Endothelial cell of umbilical vein (primary cell): Measurements from ENCODE around the gene COQ9. TPM values are rescaled to one million over a fixed set of nuclear protein-coding genes. Genes with fewer than 3 reads are reported as not detected.

ENCODE experiments used
- BruUV-seq: library from RNA; stranded (reverse); fragments of 400-500 nt; replicated peaks from 2 replicates; lab custom pipeline; 2021; lab: Mats Ljungman, UMichigan
- CTCF ChIA-PET: fragments of 300-600, 350-600 bp; sonication (Branson Sonifier 250); formaldehyde crosslinking; loops from one replicate; lab custom pipeline; 2021; ENCODE audit warnings: antibody characterized with exemption, inconsistent platforms; lab: Charles Lee
- POLR2A ChIA-PET: fragments of 300-600, 350-600 bp; sonication (Branson Sonifier 250); formaldehyde crosslinking; loops from one replicate; lab custom pipeline; 2021; ENCODE audit warnings: antibody characterized with exemption, inconsistent platforms; lab: Charles Lee
- DNase-seq: peaks from one replicate; pipeline ENCODE4 v3.0.0-alpha.2; 2011; ENCODE audit warnings: low read depth, low spot score
- FAIRE-seq: peaks from 2 replicates; lab custom pipeline; 2011; peaks lifted over from hg19 to GRCh38; lab: Jason Lieb, UNC
- H2AFZ ChIP-seq: 2 replicates; pipeline ENCODE4 v1.6.0; 2012; ENCODE audit warnings: low read depth, low read length, control low read depth, inconsistent platforms
- H3K27ac ChIP-seq: 2 replicates; pipeline ENCODE4 v1.5.1; 2011; ENCODE audit warnings: low read depth, mild to moderate bottlenecking, control low read depth, low read length, moderate library complexity; ENCODE audit not compliant: insufficient read depth
- H3K27me3 ChIP-seq, 2 experiments: 2 replicates each; pipeline versions ENCODE4 v1.6.0 to v1.6.1; 2011; ENCODE audit warnings: low read length in 2 of 2, mixed read lengths in 1 of 2; ENCODE audit not compliant: control insufficient read depth in 2 of 2, insufficient read depth in 2 of 2
- H3K36me3 ChIP-seq, 2 experiments: 2 replicates in 1 of 2; 3 replicates in 1 of 2; pipeline ENCODE4 v1.5.1; 2011; ENCODE audit warnings: low read length in 2 of 2, mild to moderate bottlenecking in 1 of 2, moderate library complexity in 1 of 2; ENCODE audit not compliant: control insufficient read depth in 2 of 2, insufficient read depth in 2 of 2; ENCODE audit errors: extremely low read depth in 1 of 2
- H3K4me1 ChIP-seq: 3 replicates; pipeline ENCODE4 v1.5.1; 2011; ENCODE audit warnings: mild to moderate bottlenecking, low read length; ENCODE audit not compliant: control insufficient read depth, insufficient read depth; ENCODE audit errors: extremely low read depth
- H3K4me2 ChIP-seq: 2 replicates; pipeline ENCODE4 v1.6.1; 2011; ENCODE audit warnings: low read length, control low read depth, mixed read lengths; ENCODE audit not compliant: insufficient read depth
- H3K4me3 ChIP-seq, 3 experiments: fragments of 200-600 bp in 1 of 3; sonication (generic), shearing (Covaris generic) in 1 of 3; replicated peaks in 1 of 3; 2 replicates each; pipeline ENCODE4 v1.5.1; 2011 to 2016; ENCODE audit warnings: control low read depth in 3 of 3, low read length in 3 of 3, mild to moderate bottlenecking in 2 of 3, inconsistent platforms in 1 of 3, low read depth in 1 of 3, moderate library complexity in 1 of 3; ENCODE audit not compliant: insufficient read depth in 1 of 3
- H3K79me2 ChIP-seq: 2 replicates; pipeline ENCODE4 v1.6.0; 2012; ENCODE audit warnings: low read length, inconsistent platforms; ENCODE audit not compliant: control insufficient read depth, insufficient read depth
- H3K9ac ChIP-seq: replicated peaks from 2 replicates; pipeline ENCODE3; 2011; ENCODE audit warnings: low read length, control low read depth; ENCODE audit not compliant: insufficient read depth; ENCODE audit errors: extremely low read depth
- H3K9me1 ChIP-seq: replicated peaks from 3 replicates; pipeline ENCODE4 v1.6.0; 2011; ENCODE audit warnings: mild to moderate bottlenecking, low read length; ENCODE audit not compliant: control insufficient read depth, insufficient read depth; ENCODE audit errors: extremely low read depth
- H3K9me3 ChIP-seq: replicated peaks from 2 replicates; pipeline ENCODE4 v1.5.1; 2012; ENCODE audit warnings: low read length, inconsistent platforms; ENCODE audit not compliant: control insufficient read depth, insufficient read depth
- H4K20me1 ChIP-seq: replicated peaks from 2 replicates; pipeline ENCODE3; 2011; ENCODE audit warnings: mild to moderate bottlenecking, low read length; ENCODE audit not compliant: control insufficient read depth, insufficient read depth; ENCODE audit errors: extremely low read depth
- EZH2 ChIP-seq: IDR thresholded peaks from 2 replicates; pipeline ENCODE4 v1.6.1; 2012; ENCODE audit warnings: borderline replicate concordance, low read depth, mild to moderate bottlenecking, moderate library complexity, low read length, inconsistent platforms; ENCODE audit not compliant: severe bottlenecking
- FOS ChIP-seq: IDR thresholded peaks from 2 replicates; pipeline ENCODE4 v1.6.1; 2011; ENCODE audit warnings: mild to moderate bottlenecking, low read length, moderate library complexity, borderline replicate concordance; ENCODE audit not compliant: insufficient read depth
- GATA2 ChIP-seq: IDR thresholded peaks from 2 replicates; pipeline ENCODE4 v1.7.0; 2011; ENCODE audit warnings: low read depth, mild to moderate bottlenecking, moderate library complexity, mixed read lengths, low read length; ENCODE audit not compliant: insufficient read length, insufficient read depth
- JUN ChIP-seq: IDR thresholded peaks from 2 replicates; pipeline ENCODE4 v1.6.1; 2011; ENCODE audit warnings: borderline replicate concordance, low read depth; ENCODE audit not compliant: insufficient read length, insufficient read depth
- MYC ChIP-seq: IDR thresholded peaks from one replicate; pipeline ENCODE4 v1.6.1; 2011; ENCODE audit warnings: mild to moderate bottlenecking, low read depth, low read length
- POLR2A ChIP-seq: IDR thresholded peaks from 2 replicates; pipeline ENCODE4 v1.6.1; 2012; ENCODE audit warnings: low read depth, mild to moderate bottlenecking, control low read depth, low read length
- POLR2AphosphoS5 ChIP-seq: IDR thresholded peaks from 2 replicates; pipeline ENCODE4 v1.6.1; 2012; ENCODE audit warnings: low read depth, mild to moderate bottlenecking, control low read depth, low read length, moderate library complexity; ENCODE audit not compliant: insufficient read depth
- dilution Hi-C: fragments of 300-500 bp; cut with MboI; formaldehyde crosslinking; loops from one replicate; pipeline ENCODE4 v1.15.0; 2019; ENCODE audit warnings: low sequenced_read_pairs; ENCODE audit not compliant: extremely low pct_ligation_motif_present
- intact Hi-C: fragments of 100-400 bp; cut with micrococcal nuclease; formaldehyde crosslinking; loops from one replicate; pipeline ENCODE4 v1.10.0; 2022
- polyA plus RNA-seq, 4 experiments: library from polyadenylated mRNA; depleted of rRNA in 3 of 4; stranded (reverse) in 3 of 4; unstranded in 1 of 4; fragments of >200 nt; gene quantifications; 2 replicates each; pipeline versions ENCODE4 v1.2.1 to v1.2.3, GENCODE V29; 2011 to 2012; ENCODE audit warnings: missing spikeins in 1 of 4
- total RNA-seq: library from RNA; stranded (reverse); gene quantifications from 2 replicates; pipeline ENCODE4 v1.2.3, GENCODE V29; 2021
- TF ChIP-seq, protein P1 (sequence below): IDR thresholded peaks from 2 replicates; pipeline ENCODE4 v1.6.1; 2011; ENCODE audit not compliant: insufficient read depth, insufficient read length
- TF ChIP-seq, protein P2 (sequence below), 2 donors: IDR thresholded peaks; 1 replicate in 1 of 2; 2 replicates in 1 of 2; pipeline ENCODE4 v1.5.1; 2011; ENCODE audit warnings: low read length in 2 of 2, mild to moderate bottlenecking in 2 of 2, moderate library complexity in 2 of 2, control low read depth in 1 of 2, inconsistent platforms in 1 of 2, low read depth in 1 of 2; ENCODE audit not compliant: insufficient read depth in 1 of 2; ENCODE audit errors: extremely low read depth in 1 of 2

COQ9 gene
- total and polyA plus RNA-seq, 2 donors (not counting 3 experiments of a cell fraction or from before 2014, with no cell fraction given), result 42.5 to 78.3 TPM

DNA sequence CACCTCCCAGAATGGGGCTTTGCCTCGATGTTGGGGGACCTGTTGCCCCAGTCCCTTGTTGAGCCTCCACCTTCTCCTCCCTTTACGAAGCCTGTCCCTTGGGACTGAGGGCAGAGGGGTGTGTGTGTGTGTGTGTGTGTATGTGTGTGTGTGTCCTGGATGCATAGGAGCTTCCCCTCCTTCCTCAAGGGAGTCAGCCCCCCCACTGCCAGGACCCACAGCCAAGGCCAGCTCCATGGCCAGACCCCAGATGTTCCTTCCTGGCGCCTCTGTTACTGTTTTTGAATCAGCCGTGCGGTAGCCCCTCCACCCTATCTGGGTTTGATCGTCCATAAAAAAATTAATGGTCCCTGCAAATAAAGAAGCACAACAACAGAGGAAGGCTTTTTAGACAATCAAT, 56.7 kb downstream of the COQ9 start:
- H3K4me2 ChIP-seq, result no peak overlapping the region
- no peak overlapping the region for H2AFZ ChIP-seq
- H3K27ac ChIP-seq, result no peak overlapping the region
- H4K20me1 ChIP-seq, result no peaks in the 10 kb centered on the region
- no peak overlapping the region for H3K9ac ChIP-seq
- dilution Hi-C loops, result no loop called here
- DNase-seq (no peak), FAIRE-seq (no peak)
- intact Hi-C loops, result no loop called here
- POLR2A ChIA-PET, result no interaction called here
- TF ChIP-seq FOS (no peak), GATA2 (no peak), EZH2 (no peak), JUN (no peak), MYC (no peak), POLR2AphosphoS5 (no peak), POLR2A (no peak)
- TF ChIP-seq, protein P1, sequence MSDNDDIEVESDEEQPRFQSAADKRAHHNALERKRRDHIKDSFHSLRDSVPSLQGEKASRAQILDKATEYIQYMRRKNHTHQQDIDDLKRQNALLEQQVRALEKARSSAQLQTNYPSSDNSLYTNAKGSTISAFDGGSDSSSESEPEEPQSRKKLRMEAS, result no peak
- TF ChIP-seq, protein P2, sequence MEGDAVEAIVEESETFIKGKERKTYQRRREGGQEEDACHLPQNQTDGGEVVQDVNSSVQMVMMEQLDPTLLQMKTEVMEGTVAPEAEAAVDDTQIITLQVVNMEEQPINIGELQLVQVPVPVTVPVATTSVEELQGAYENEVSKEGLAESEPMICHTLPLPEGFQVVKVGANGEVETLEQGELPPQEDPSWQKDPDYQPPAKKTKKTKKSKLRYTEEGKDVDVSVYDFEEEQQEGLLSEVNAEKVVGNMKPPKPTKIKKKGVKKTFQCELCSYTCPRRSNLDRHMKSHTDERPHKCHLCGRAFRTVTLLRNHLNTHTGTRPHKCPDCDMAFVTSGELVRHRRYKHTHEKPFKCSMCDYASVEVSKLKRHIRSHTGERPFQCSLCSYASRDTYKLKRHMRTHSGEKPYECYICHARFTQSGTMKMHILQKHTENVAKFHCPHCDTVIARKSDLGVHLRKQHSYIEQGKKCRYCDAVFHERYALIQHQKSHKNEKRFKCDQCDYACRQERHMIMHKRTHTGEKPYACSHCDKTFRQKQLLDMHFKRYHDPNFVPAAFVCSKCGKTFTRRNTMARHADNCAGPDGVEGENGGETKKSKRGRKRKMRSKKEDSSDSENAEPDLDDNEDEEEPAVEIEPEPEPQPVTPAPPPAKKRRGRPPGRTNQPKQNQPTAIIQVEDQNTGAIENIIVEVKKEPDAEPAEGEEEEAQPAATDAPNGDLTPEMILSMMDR (IDR thresholded peaks at IDR 0.05; ENCODE audit: extremely low read depth in 1 of 2, insufficient read depth in 1 of 2, low read depth in 1 of 2, low read length in 2 of 2), result no peak
- H3K79me2 ChIP-seq, result no peaks in the 10 kb centered on the region
- H3K27me3 ChIP-seq, result peaks cover 0 to 8% of the 10 kb centered on the region in 2 experiments
- H3K36me3 ChIP-seq, result no peaks in the 10 kb centered on the region
- no TSS peak for BruUV-seq
- H3K4me3 ChIP-seq, result no peak overlapping the region
- CTCF ChIA-PET, result interaction anchor here (0.6 to 2.3 kb wide), 2 partner anchors 14 to 16 kb away, joined by 3 to 7 read pairs; no protein-coding TSS in a partner anchor
- no peaks in the 10 kb centered on the region for H3K9me3 ChIP-seq
- no peaks in the 10 kb centered on the region for H3K9me1 ChIP-seq
- no peaks in the 10 kb centered on the region for H3K4me1 ChIP-seq
